Measurements from ENCODE around the gene DRICH1.
"Not testable (repeated sequence)": the region's sequence is repeated elsewhere in the genome, so short reads cannot be mapped to it uniquely, and the experiment has no call there.

Gene DRICH1

GRCh38 chr22:23632178-23632577, at the start of gene DRICH1:
Gene DRICH1, minus strand, starts transcription at chr22:23632321. Its CDS starts 298 bp downstream, at chr22:23632023.
- DNase-seq = no peak

- no peak for DNase-seq
These were observed 49.1 kb upstream of the DRICH1 start for GRCh38 chr22:23681026-23681809.

GRCh38 chr22:23678133-23678532, 46.0 kb upstream of the DRICH1 start:
- DNase-seq = no peak

GRCh38 chr22:23677701-23677995, 45.5 kb upstream of the DRICH1 start:
- no peak for DNase-seq

- not testable (repeated sequence) for DNase-seq
These were observed 45.0 kb upstream of the DRICH1 start for GRCh38 chr22:23676841-23677700.

GRCh38 chr22:23675502-23676415, 43.6 kb upstream of the DRICH1 start:
- DNase-seq = no peak

- DNase-seq = not testable (repeated sequence)
These were observed 42.9 kb upstream of the DRICH1 start for GRCh38 chr22:23674886-23675501.

- no peak for DNase-seq
These were observed 41.9 kb upstream of the DRICH1 start for GRCh38 chr22:23673826-23674690.

GRCh38 chr22:23673050-23673620, 41.0 kb upstream of the DRICH1 start:
- DNase-seq = no peak

GRCh38 chr22:23672307-23673049, 40.4 kb upstream of the DRICH1 start:
- not testable (repeated sequence) for DNase-seq

- DNase-seq = not testable (repeated sequence)
These were observed 39.3 kb upstream of the DRICH1 start for GRCh38 chr22:23671387-23671786.

- DNase-seq = no peak
These were observed 38.5 kb upstream of the DRICH1 start for GRCh38 chr22:23670378-23671295.

GRCh38 chr22:23660381-23660780, 28.3 kb upstream of the DRICH1 start:
- DNase-seq = not testable (repeated sequence)

GRCh38 chr22:23657727-23658126, 25.6 kb upstream of the DRICH1 start:
- no peak for DNase-seq

- no peak for DNase-seq
These were observed 23.9 kb upstream of the DRICH1 start for GRCh38 chr22:23655891-23656475.

GRCh38 chr22:23652711-23653110, 20.6 kb upstream of the DRICH1 start:
- no peak for DNase-seq

- DNase-seq = no peak
These were observed 20.2 kb upstream of the DRICH1 start for GRCh38 chr22:23652286-23652685.

GRCh38 chr22:23651676-23652075, 19.6 kb upstream of the DRICH1 start:
- DNase-seq = no peak

GRCh38 chr22:23649071-23649501, 17.0 kb upstream of the DRICH1 start:
- DNase-seq = no peak
